ENCODE measurements around the gene EWSR1.

DNA sequence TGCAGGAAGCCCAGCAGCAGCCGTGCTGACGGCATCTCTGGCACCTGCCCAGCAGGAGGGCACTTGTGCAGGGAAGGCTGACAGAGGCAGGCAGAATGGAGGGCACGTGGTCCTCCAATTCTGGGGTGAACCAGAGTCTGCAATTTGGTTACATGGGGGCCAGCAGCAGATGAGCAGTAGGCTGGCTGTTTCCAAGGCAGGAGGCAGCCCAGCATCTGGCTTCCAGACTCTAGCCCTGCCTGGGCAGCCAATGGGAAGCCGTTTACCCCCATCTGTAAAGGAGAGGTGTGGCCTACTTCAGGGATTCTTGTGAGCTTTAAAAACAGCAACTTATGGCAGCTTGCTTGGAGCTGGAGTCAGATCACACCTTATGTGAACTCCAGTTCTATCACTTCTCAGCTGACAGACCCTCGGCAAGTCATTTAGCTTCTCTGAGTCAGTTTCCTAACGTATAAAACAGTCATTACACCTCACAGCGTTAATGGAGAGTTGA is 75.3 kb downstream of the EWSR1 start:
- TF ChIP-seq, protein P1, sequence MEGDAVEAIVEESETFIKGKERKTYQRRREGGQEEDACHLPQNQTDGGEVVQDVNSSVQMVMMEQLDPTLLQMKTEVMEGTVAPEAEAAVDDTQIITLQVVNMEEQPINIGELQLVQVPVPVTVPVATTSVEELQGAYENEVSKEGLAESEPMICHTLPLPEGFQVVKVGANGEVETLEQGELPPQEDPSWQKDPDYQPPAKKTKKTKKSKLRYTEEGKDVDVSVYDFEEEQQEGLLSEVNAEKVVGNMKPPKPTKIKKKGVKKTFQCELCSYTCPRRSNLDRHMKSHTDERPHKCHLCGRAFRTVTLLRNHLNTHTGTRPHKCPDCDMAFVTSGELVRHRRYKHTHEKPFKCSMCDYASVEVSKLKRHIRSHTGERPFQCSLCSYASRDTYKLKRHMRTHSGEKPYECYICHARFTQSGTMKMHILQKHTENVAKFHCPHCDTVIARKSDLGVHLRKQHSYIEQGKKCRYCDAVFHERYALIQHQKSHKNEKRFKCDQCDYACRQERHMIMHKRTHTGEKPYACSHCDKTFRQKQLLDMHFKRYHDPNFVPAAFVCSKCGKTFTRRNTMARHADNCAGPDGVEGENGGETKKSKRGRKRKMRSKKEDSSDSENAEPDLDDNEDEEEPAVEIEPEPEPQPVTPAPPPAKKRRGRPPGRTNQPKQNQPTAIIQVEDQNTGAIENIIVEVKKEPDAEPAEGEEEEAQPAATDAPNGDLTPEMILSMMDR (IDR thresholded peaks at IDR 0.05) = no peak
- no peak for TF ChIP-seq POLR2A (IDR thresholded peaks at IDR 0.05)
